GM12878 (cell line): Measurements from ENCODE around the gene INHBC. TPM values are rescaled to one million over a fixed set of nuclear protein-coding genes. Genes with fewer than 3 reads are reported as not detected.
A peak's percentile ranks its signal among the peaks of the same experiment; 100 is the strongest.

Experiments used
- ATAC-seq: fragments of 200-7000 bp; cut with Tn5 transposase; 3 replicates; pipeline ENCODE4 v1.9.1; 2020; ENCODE audit warnings: mild to moderate bottlenecking, moderate library complexity
- BruUV-seq: library from RNA; stranded (reverse); fragments of 400-500 nt; replicated peaks from 2 replicates; lab custom pipeline; 2021; lab: Mats Ljungman, UMichigan
- CTCF ChIA-PET: fragments of 300-600 bp; sonication (Branson Sonifier 250); formaldehyde crosslinking; extraction: SDS; loops from one replicate; lab custom pipeline; 2021; ENCODE audit warnings: inconsistent platforms; lab: Yijun Ruan, JAX
- POLR2A ChIA-PET: fragments of 350-600 bp; formaldehyde crosslinking; extraction: SDS; loops from one replicate; lab custom pipeline; 2021; ENCODE audit warnings: inconsistent platforms; lab: Charles Lee
- RAD21 ChIA-PET: fragments of 300-600 bp; sonication (Branson Sonifier 250); formaldehyde crosslinking; loops from one replicate; lab custom pipeline; 2023; ENCODE audit warnings: antibody characterized with exemption; ENCODE audit not compliant: unreplicated experiment; lab: Charles Lee
- SMC1A ChIA-PET: fragments of 300-600 bp; sonication (Branson Sonifier 250); formaldehyde crosslinking; loops from one replicate; lab custom pipeline; 2023; ENCODE audit not compliant: unreplicated experiment, uncharacterized antibody; lab: Charles Lee
- DNase-seq: peaks from one replicate; pipeline ENCODE4 v3.0.0-alpha.2; 2011; ENCODE audit warnings: low read depth, low spot score
- FAIRE-seq: peaks from 3 replicates; lab custom pipeline; 2011; peaks lifted over from hg19 to GRCh38; lab: Jason Lieb, UNC
- H2AFZ ChIP-seq: 2 replicates; pipeline ENCODE4 v1.6.0; 2011; ENCODE audit warnings: low read depth, low read length, control low read depth; ENCODE audit not compliant: control insufficient read depth
- H3K27ac ChIP-seq: 2 replicates; pipeline ENCODE4 v1.5.1; 2011; ENCODE audit warnings: control low read depth; ENCODE audit not compliant: control insufficient read depth, insufficient read depth
- H3K27me3 ChIP-seq, 2 experiments: replicated peaks in 1 of 2; 2 replicates each; pipeline versions ENCODE4 v1.6.0 to v1.6.1; 2011; ENCODE audit warnings: low read length in 1 of 2; ENCODE audit not compliant: control insufficient read depth in 2 of 2, insufficient read depth in 2 of 2
- H3K36me3 ChIP-seq, 2 experiments: 2 replicates each; pipeline ENCODE4 v1.5.1; 2011; ENCODE audit warnings: low read length in 1 of 2; ENCODE audit not compliant: control insufficient read depth in 2 of 2, insufficient read depth in 2 of 2
- H3K4me1 ChIP-seq: 2 replicates; pipeline ENCODE4 v1.6.1; 2011; ENCODE audit warnings: mild to moderate bottlenecking, low read length, moderate library complexity, mixed read lengths; ENCODE audit not compliant: control insufficient read depth, insufficient read depth
- H3K4me2 ChIP-seq: 2 replicates; pipeline ENCODE4 v1.6.0; 2011; ENCODE audit warnings: control low read depth; ENCODE audit not compliant: control insufficient read depth, insufficient read depth
- H3K4me3 ChIP-seq: fragments of 200-600 bp; sonication (generic); 2 replicates; pipeline ENCODE4 v1.5.1; 2016
- H3K79me2 ChIP-seq: 2 replicates; pipeline ENCODE4 v1.6.0; 2011; ENCODE audit warnings: low read length; ENCODE audit not compliant: control insufficient read depth, insufficient read depth
- H3K9ac ChIP-seq: 2 replicates; pipeline ENCODE4 v1.8.0; 2011; ENCODE audit warnings: low read length, control low read depth, mixed read lengths; ENCODE audit not compliant: control insufficient read depth, insufficient read depth
- H3K9me3 ChIP-seq: replicated peaks from 3 replicates; pipeline ENCODE4 v1.5.1; 2011; ENCODE audit warnings: mild to moderate bottlenecking, low read length; ENCODE audit not compliant: control insufficient read depth, insufficient read depth
- H4K20me1 ChIP-seq: 2 replicates; pipeline ENCODE4 v1.6.0; 2011; ENCODE audit not compliant: control insufficient read depth, insufficient read depth
- BMI1 ChIP-seq: fragments of 450-650 bp; IDR thresholded peaks from 2 replicates; pipeline ENCODE4 v1.6.1; 2016; ENCODE audit warnings: mild to moderate bottlenecking, moderate library complexity, borderline replicate concordance
- CBX3 ChIP-seq: fragments of 200-600 bp; sonication (generic); IDR thresholded peaks from 2 replicates; pipeline ENCODE4 v1.6.1; 2016; ENCODE audit warnings: low read depth, borderline replicate concordance
- DPF2 ChIP-seq: fragments of 450-650 bp; IDR thresholded peaks from 2 replicates; pipeline ENCODE4 v1.6.1; 2017; ENCODE audit warnings: mild to moderate bottlenecking
- ESRRA ChIP-seq: IDR thresholded peaks from 2 replicates; pipeline ENCODE4 v1.6.1; 2012; ENCODE audit warnings: mild to moderate bottlenecking, low read length, improper control_type of control experiment
- EZH2 ChIP-seq: IDR thresholded peaks from 2 replicates; pipeline ENCODE4 v1.6.1; 2012; ENCODE audit warnings: low read depth, mild to moderate bottlenecking, control low read depth, inconsistent platforms, low read length, borderline replicate concordance; ENCODE audit not compliant: control insufficient read depth
- IKZF2 ChIP-seq, 2 experiments: fragments of 450-650 bp; IDR thresholded peaks; 2 replicates each; pipeline ENCODE4 v1.6.1; 2017; ENCODE audit warnings: mild to moderate bottlenecking in 2 of 2, moderate library complexity in 2 of 2
- MTA3 ChIP-seq: IDR thresholded peaks from 2 replicates; pipeline ENCODE4 v1.6.1; 2012; ENCODE audit warnings: low read length, inconsistent platforms, borderline replicate concordance
- POLR2AphosphoS5 ChIP-seq: IDR thresholded peaks from 2 replicates; pipeline ENCODE4 v1.6.1; 2011; ENCODE audit warnings: mild to moderate bottlenecking, low read length, inconsistent platforms
- RBBP5 ChIP-seq: fragments of 200-600 bp; sonication (generic); conservative IDR thresholded peaks from 2 replicates; pipeline ENCODE4 v1.6.1; 2016
- SMAD1 ChIP-seq: fragments of 450-650 bp; IDR thresholded peaks from 2 replicates; pipeline ENCODE4 v1.6.1; 2018; ENCODE audit warnings: mild to moderate bottlenecking, low read depth; ENCODE audit not compliant: partially characterized antibody
- WGBS: methylation state at CpG from one replicate; pipeline ENCODE4 v1.1.6; 2016; ENCODE audit warnings: low lambda C conversion rate; ENCODE audit not compliant: insufficient replicate concordance, insufficient coverage; ENCODE audit errors: missing lambda C conversion rate; 5-methylcytosine and 5-hydroxymethylcytosine counted together
- in situ Hi-C: fragments of 300-500 bp; cut with MboI; formaldehyde crosslinking; loops from 9 replicates; pipeline ENCODE4 v1.14.3; 2018; ENCODE audit warnings: mixed read lengths
- intact Hi-C: fragments of 100-400 bp; cut with micrococcal nuclease; formaldehyde crosslinking; loops from one replicate; pipeline ENCODE4 v1.14.2; 2022; ENCODE audit not compliant: unreplicated experiment
- polyA plus RNA-seq, 11 experiments: library from polyadenylated mRNA; depleted of rRNA in 4 of 11; unstranded in 6 of 11; stranded (reverse) in 5 of 11; fragments of >200 nt; fragmentation: Nextera tagmentation in 4 of 11; fragmentation: Illumina TruSeq in 1 of 11; extraction: Ambion mirVana in 4 of 11; extraction: Trizol in 1 of 11; gene quantifications; 1 replicate in 1 of 11; 2 replicates in 10 of 11; pipeline versions ENCODE4 v1.2.1 to v1.2.3, GENCODE V29; 2011 to 2016; ENCODE audit warnings: inconsistent platforms in 2 of 11, missing spikeins in 2 of 11, low read depth in 1 of 11
- total RNA-seq, 4 experiments: library from RNA; depleted of rRNA in 3 of 4; stranded (reverse); fragments of >200 nt in 3 of 4; fragmentation: Illumina TruSeq in 1 of 4; extraction: Trizol in 1 of 4; gene quantifications; 2 replicates each; pipeline versions ENCODE4 v1.2.1 to v1.2.3, GENCODE V29; 2013 to 2021
- TF ChIP-seq, protein P1 (sequence below), 3 experiments: IDR thresholded peaks in 2 of 3; conservative IDR thresholded peaks in 1 of 3; 2 replicates each; pipeline ENCODE4 v1.5.1; 2011; ENCODE audit warnings: low read depth in 3 of 3, low read length in 3 of 3, mild to moderate bottlenecking in 3 of 3, control low read depth in 2 of 3, moderate library complexity in 2 of 3, inconsistent platforms in 1 of 3, mixed read lengths in 1 of 3; ENCODE audit not compliant: control insufficient read depth in 2 of 3, insufficient read depth in 1 of 3; ENCODE audit errors: extremely low read depth in 1 of 3
- TF ChIP-seq, protein P2 (sequence below): IDR thresholded peaks from 2 replicates; pipeline ENCODE4 v1.6.1; 2011; ENCODE audit warnings: low read depth, low read length, improper control_type of control experiment, borderline replicate concordance
- TF ChIP-seq, protein P3 (sequence below): fragments of 450-650 bp; IDR thresholded peaks from 2 replicates; pipeline ENCODE4 v1.6.1; 2016; ENCODE audit warnings: mild to moderate bottlenecking, moderate library complexity, borderline replicate concordance

INHBC gene
- total and polyA plus RNA-seq, 10 of the 15 experiments (the other 5 are each of a cell fraction or from before 2014, with no cell fraction given) = 0.04 to 0.22 (median 0.13) TPM; not detected in 5

DNA sequence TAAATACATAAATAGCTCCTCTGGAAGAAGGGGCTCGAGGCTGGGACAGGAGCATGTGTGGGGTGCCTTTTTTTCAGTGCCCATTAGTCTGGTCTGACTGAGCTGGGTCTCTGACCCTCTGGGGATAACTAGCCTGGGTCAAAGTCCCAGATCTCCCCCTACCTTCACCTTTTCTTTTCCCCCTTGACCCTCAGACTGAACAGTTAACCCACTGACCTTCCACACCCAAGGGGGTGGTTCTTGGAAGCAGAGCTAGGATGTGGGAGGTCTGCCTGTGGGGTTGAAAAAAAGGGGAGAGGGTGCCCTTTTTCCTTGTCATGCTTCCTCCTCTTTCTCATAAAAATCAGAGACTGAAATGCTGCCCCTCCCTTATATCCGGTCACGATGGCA is 24.1 kb downstream of the INHBC start:
- peak overlapping the region; percentile 99 for H3K4me2 ChIP-seq
- no peaks in the 10 kb centered on the region for H3K36me3 ChIP-seq
- H3K79me2 ChIP-seq = no peaks in the 10 kb centered on the region
- H2AFZ ChIP-seq = peak overlapping the region; percentile 97
- WGBS = 12% methylated on average over 3 of the region's 3 CpGs
- TF ChIP-seq BMI1 (0 out of 2 replicates have a peak, but pooled peaks have one; percentile 18), IKZF2 (IDR thresholded peaks at IDR 0.05) (peak in 1 of 2 experiments; percentile 8; a peak in 1 of 4 replicates), EZH2 (no peak), CBX3 (no peak), MTA3 (no peak), DPF2 (no peak), ESRRA (no peak), RBBP5 (no peak), POLR2AphosphoS5 (peak; percentile 67; the same call in 1 of the 2 replicates), SMAD1 (peak; percentile 73)
- TF ChIP-seq, protein P1, sequence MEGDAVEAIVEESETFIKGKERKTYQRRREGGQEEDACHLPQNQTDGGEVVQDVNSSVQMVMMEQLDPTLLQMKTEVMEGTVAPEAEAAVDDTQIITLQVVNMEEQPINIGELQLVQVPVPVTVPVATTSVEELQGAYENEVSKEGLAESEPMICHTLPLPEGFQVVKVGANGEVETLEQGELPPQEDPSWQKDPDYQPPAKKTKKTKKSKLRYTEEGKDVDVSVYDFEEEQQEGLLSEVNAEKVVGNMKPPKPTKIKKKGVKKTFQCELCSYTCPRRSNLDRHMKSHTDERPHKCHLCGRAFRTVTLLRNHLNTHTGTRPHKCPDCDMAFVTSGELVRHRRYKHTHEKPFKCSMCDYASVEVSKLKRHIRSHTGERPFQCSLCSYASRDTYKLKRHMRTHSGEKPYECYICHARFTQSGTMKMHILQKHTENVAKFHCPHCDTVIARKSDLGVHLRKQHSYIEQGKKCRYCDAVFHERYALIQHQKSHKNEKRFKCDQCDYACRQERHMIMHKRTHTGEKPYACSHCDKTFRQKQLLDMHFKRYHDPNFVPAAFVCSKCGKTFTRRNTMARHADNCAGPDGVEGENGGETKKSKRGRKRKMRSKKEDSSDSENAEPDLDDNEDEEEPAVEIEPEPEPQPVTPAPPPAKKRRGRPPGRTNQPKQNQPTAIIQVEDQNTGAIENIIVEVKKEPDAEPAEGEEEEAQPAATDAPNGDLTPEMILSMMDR (IDR thresholded peaks at IDR 0.05 in 2 of 3, conservative IDR thresholded peaks at IDR 0.05 in 1 of 3; ENCODE audit: control insufficient read depth in 2 of 3, extremely low read depth in 1 of 3, insufficient read depth in 1 of 3, low read depth in 3 of 3, low read length in 3 of 3) = no peak
- TF ChIP-seq, protein P2, sequence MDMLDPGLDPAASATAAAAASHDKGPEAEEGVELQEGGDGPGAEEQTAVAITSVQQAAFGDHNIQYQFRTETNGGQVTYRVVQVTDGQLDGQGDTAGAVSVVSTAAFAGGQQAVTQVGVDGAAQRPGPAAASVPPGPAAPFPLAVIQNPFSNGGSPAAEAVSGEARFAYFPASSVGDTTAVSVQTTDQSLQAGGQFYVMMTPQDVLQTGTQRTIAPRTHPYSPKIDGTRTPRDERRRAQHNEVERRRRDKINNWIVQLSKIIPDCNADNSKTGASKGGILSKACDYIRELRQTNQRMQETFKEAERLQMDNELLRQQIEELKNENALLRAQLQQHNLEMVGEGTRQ = peak; percentile 14; the same call in 1 of the 2 replicates
- TF ChIP-seq, protein P3, sequence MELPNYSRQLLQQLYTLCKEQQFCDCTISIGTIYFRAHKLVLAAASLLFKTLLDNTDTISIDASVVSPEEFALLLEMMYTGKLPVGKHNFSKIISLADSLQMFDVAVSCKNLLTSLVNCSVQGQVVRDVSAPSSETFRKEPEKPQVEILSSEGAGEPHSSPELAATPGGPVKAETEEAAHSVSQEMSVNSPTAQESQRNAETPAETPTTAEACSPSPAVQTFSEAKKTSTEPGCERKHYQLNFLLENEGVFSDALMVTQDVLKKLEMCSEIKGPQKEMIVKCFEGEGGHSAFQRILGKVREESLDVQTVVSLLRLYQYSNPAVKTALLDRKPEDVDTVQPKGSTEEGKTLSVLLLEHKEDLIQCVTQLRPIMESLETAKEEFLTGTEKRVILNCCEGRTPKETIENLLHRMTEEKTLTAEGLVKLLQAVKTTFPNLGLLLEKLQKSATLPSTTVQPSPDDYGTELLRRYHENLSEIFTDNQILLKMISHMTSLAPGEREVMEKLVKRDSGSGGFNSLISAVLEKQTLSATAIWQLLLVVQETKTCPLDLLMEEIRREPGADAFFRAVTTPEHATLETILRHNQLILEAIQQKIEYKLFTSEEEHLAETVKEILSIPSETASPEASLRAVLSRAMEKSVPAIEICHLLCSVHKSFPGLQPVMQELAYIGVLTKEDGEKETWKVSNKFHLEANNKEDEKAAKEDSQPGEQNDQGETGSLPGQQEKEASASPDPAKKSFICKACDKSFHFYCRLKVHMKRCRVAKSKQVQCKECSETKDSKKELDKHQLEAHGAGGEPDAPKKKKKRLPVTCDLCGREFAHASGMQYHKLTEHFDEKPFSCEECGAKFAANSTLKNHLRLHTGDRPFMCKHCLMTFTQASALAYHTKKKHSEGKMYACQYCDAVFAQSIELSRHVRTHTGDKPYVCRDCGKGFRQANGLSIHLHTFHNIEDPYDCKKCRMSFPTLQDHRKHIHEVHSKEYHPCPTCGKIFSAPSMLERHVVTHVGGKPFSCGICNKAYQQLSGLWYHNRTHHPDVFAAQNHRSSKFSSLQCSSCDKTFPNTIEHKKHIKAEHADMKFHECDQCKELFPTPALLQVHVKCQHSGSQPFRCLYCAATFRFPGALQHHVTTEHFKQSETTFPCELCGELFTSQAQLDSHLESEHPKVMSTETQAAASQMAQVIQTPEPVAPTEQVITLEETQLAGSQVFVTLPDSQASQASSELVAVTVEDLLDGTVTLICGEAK = 0 out of 2 replicates have a peak, but pooled peaks have one; percentile 16
- ChIA-PET RAD21 (interaction anchor here (0.5 to 2.6 kb wide), 32 partner anchors 11 to 1642 kb away, joined by 3 to 22 read pairs (median 4); partner anchors contain the start of genes ARHGAP9, CTDSP2, DCTN2 and DDIT3), CTCF (interaction anchor here (0.6 to 11.0 kb wide), 64 partner anchors 9 to 447 kb away, joined by 3 to 540 read pairs (median 5); partner anchors contain the start of genes ARHGAP9, B4GALNT1, DCTN2 and DDIT3), SMC1A (interaction anchor here (0.6 to 2.6 kb wide), 33 partner anchors 8 to 323 kb away, joined by 3 to 20 read pairs (median 5); partner anchors contain the start of genes ARHGAP9, DCTN2, INHBC and MBD6), POLR2A (interaction anchor here (0.7 to 1.8 kb wide), 14 partner anchors 8 to 229 kb away, joined by 3 to 11 read pairs (median 4); partner anchors contain the start of genes DDIT3 and SHMT2)
- DNase-seq (no peak), ATAC-seq (no peak), FAIRE-seq (no peak)
- H3K27me3 ChIP-seq = 0 out of 4 replicates have a peak, but pooled peaks cover 0 to 4% of the 10 kb centered on the region in 2 experiments
- H3K4me1 ChIP-seq = peaks cover 30% of the 10 kb centered on the region
- in situ Hi-C loops = loop anchor here (5.0 to 10.0 kb wide), 2 partner anchors 144 to 196 kb away; no protein-coding TSS in a partner anchor
- H3K4me3 ChIP-seq = peak overlapping the region; percentile 85
- peak overlapping the region; percentile 71 for H3K9ac ChIP-seq
- intact Hi-C loops = loop anchor here (5.0 kb wide), 1 partner anchor 164 kb away; no protein-coding TSS in a partner anchor
- H3K27ac ChIP-seq = peak overlapping the region; percentile 79
- H3K9me3 ChIP-seq = no peaks in the 10 kb centered on the region
- H4K20me1 ChIP-seq = 0 out of 2 replicates have a peak, but pooled peaks cover 2% of the 10 kb centered on the region
- TSS peak; percentile 92 for BruUV-seq
